ENCODE measurements around the gene WDR45.

WDR45 gene

DNA sequence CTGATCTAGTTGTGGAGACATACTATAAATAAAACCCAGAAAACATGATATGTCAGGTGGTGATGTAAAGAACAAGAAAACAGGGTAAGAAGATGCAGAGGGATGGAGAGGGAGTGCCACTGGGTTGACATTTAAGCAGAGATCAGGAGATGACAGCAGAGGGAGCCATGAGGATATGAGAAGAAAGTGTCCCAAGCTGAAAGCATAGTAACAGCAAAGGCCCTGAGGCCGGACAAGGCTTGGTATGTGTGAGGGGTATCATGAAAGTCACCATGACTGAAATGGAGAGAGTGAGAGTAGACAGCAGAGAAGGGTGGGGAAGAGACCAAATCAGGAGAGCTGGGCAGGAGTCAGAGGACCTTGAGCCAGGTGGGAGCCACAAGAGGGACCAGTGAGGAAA is 40.4 kb upstream of the WDR45 start:
- DNase-seq = no peak
- Histone ChIP-seq H3K4me1 (ENCODE audit: control insufficient read depth, insufficient read depth, low read depth, low read length) (peaks cover 5% of the 10 kb centered on the region), H3K23ac (ENCODE audit: low read length in 2 of 2) (no peak overlapping the region), H3K9ac (ENCODE audit: low read length) (no peak overlapping the region), H3K9me3 (ENCODE audit: control insufficient read depth, low read length) (no peaks in the 10 kb centered on the region), H4K8ac (ENCODE audit: low read length) (no peak overlapping the region), H3K4me3 (ENCODE audit: insufficient read depth in 1 of 2, low read depth in 1 of 2, low read length in 2 of 2) (no peak overlapping the region), H3K36me3 (ENCODE audit: control insufficient read depth in 1 of 2, insufficient read depth in 2 of 2, low read depth in 1 of 2, low read length in 2 of 2) (peaks cover 33 to 42% of the 10 kb centered on the region in 2 experiments), H3K4me2 (ENCODE audit: low read length, poor library complexity, severe bottlenecking) (no peak overlapping the region), H3K27ac (ENCODE audit: low read length, poor library complexity, severe bottlenecking) (no peak overlapping the region), H2AFZ (ENCODE audit: low read depth, low read length) (no peak overlapping the region), H4K91ac (ENCODE audit: low read length) (no peak overlapping the region), H3K14ac (ENCODE audit: low read length in 2 of 2) (no peak overlapping the region), H2BK15ac (ENCODE audit: low read depth, poor library complexity, severe bottlenecking) (no peak overlapping the region), H3K27me3 (ENCODE audit: control insufficient read depth in 1 of 2, insufficient read depth in 1 of 2, low read length in 2 of 2) (peaks cover 0 to 13% of the 10 kb centered on the region in 2 experiments), H2BK5ac (ENCODE audit: low read depth, low read length, poor library complexity, severe bottlenecking) (no peak overlapping the region), H2BK12ac (ENCODE audit: low read length in 2 of 2) (no peak overlapping the region), H3K79me1 (replicated peaks; ENCODE audit: low read length, poor library complexity, severe bottlenecking) (peaks cover 11% of the 10 kb centered on the region), H2BK120ac (ENCODE audit: low read depth, low read length) (no peak overlapping the region), H3K18ac (ENCODE audit: low read depth in 1 of 2, low read length in 2 of 2) (no peak overlapping the region), H2AK5ac (ENCODE audit: low read length, severe bottlenecking) (no peak overlapping the region), H3K4ac (ENCODE audit: low read depth in 1 of 2, low read length in 2 of 2) (no peak overlapping the region)
- WGBS = 97% methylated on average over 1 of the region's 1 CpG

- Histone ChIP-seq H2BK15ac (ENCODE audit: low read depth, poor library complexity, severe bottlenecking) (no peak overlapping the region), H3K9me3 (ENCODE audit: control insufficient read depth, low read length) (no peaks in the 10 kb centered on the region), H3K4me2 (ENCODE audit: low read length, poor library complexity, severe bottlenecking) (no peak overlapping the region), H3K23ac (ENCODE audit: low read length in 2 of 2) (no peak overlapping the region), H3K4ac (ENCODE audit: low read depth in 1 of 2, low read length in 2 of 2) (no peak overlapping the region), H3K18ac (ENCODE audit: low read depth in 1 of 2, low read length in 2 of 2) (no peak overlapping the region), H3K14ac (ENCODE audit: low read length in 2 of 2) (no peak overlapping the region), H3K27ac (ENCODE audit: low read length, poor library complexity, severe bottlenecking) (no peak overlapping the region), H3K36me3 (ENCODE audit: control insufficient read depth in 1 of 2, insufficient read depth in 2 of 2, low read depth in 1 of 2, low read length in 2 of 2) (peaks cover 44 to 58% of the 10 kb centered on the region in 2 experiments), H3K27me3 (ENCODE audit: control insufficient read depth in 1 of 2, insufficient read depth in 1 of 2, low read length in 2 of 2) (peaks cover 0 to 13% of the 10 kb centered on the region in 2 experiments), H2BK12ac (ENCODE audit: low read length in 2 of 2) (no peak overlapping the region), H3K4me3 (ENCODE audit: insufficient read depth in 1 of 2, low read depth in 1 of 2, low read length in 2 of 2) (no peak overlapping the region), H2AK5ac (ENCODE audit: low read length, severe bottlenecking) (no peak overlapping the region), H2BK5ac (ENCODE audit: low read depth, low read length, poor library complexity, severe bottlenecking) (no peak overlapping the region), H4K91ac (ENCODE audit: low read length) (no peak overlapping the region), H2AFZ (ENCODE audit: low read depth, low read length) (no peak overlapping the region), H2BK120ac (ENCODE audit: low read depth, low read length) (no peak overlapping the region), H3K9ac (ENCODE audit: low read length) (no peak overlapping the region), H4K8ac (ENCODE audit: low read length) (no peak overlapping the region), H3K79me1 (replicated peaks; ENCODE audit: low read length, poor library complexity, severe bottlenecking) (peaks cover 11% of the 10 kb centered on the region), H3K4me1 (ENCODE audit: control insufficient read depth, insufficient read depth, low read depth, low read length) (peaks cover 4% of the 10 kb centered on the region)
- no peak for DNase-seq
- WGBS = 91% methylated on average over 1 of the region's 6 CpGs
These were observed 37.9 kb upstream of the WDR45 start for GRCh38 chrX:49117581-49117980.

DNA sequence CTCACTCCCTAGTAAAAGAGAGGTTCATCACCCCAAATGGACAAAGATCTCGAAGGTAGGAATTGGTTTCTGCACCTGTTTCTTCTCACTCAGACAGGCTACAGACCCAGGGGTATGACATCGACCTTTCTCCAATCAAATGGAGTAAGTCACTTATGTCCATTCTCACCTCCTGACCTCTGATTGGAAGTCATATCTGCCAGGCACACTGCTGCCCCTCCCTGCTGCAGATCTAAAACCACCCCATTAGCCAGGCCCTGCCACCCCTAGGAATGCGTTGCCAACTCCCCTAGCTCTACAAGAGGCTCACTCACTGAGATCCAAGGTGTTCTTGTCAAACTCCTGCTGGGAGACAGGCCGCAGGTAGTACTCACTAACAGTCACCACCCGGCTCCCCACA is 37.0 kb upstream of the WDR45 start:
- WGBS = 97% methylated on average over 3 of the region's 5 CpGs
- no peaks in the 10 kb centered on the region for H3K4me1 ChIP-seq (ENCODE audit: control insufficient read depth, insufficient read depth, low read depth, low read length)
- H3K23ac ChIP-seq (ENCODE audit: low read length in 2 of 2) = no peak overlapping the region
- H3K27ac ChIP-seq (ENCODE audit: low read length, poor library complexity, severe bottlenecking) = no peak overlapping the region
- H3K4me2 ChIP-seq (ENCODE audit: low read length, poor library complexity, severe bottlenecking) = no peak overlapping the region
- peaks cover 52 to 63% of the 10 kb centered on the region in 2 experiments for H3K36me3 ChIP-seq (ENCODE audit: control insufficient read depth in 1 of 2, insufficient read depth in 2 of 2, low read depth in 1 of 2, low read length in 2 of 2)
- H2BK120ac ChIP-seq (ENCODE audit: low read depth, low read length) = no peak overlapping the region
- no peak overlapping the region for H4K8ac ChIP-seq (ENCODE audit: low read length)
- H2BK5ac ChIP-seq (ENCODE audit: low read depth, low read length, poor library complexity, severe bottlenecking) = no peak overlapping the region
- H2BK15ac ChIP-seq (ENCODE audit: low read depth, poor library complexity, severe bottlenecking) = no peak overlapping the region
- H2AFZ ChIP-seq (ENCODE audit: low read depth, low read length) = no peak overlapping the region
- H3K18ac ChIP-seq (ENCODE audit: low read depth in 1 of 2, low read length in 2 of 2) = no peak overlapping the region
- H4K91ac ChIP-seq (ENCODE audit: low read length) = no peak overlapping the region
- no peak overlapping the region for H3K4ac ChIP-seq (ENCODE audit: low read depth in 1 of 2, low read length in 2 of 2)
- H3K14ac ChIP-seq (ENCODE audit: low read length in 2 of 2) = no peak overlapping the region
- no peak overlapping the region for H2BK12ac ChIP-seq (ENCODE audit: low read length in 2 of 2)
- no peaks in the 10 kb centered on the region for H3K9me3 ChIP-seq (ENCODE audit: control insufficient read depth, low read length)
- H2AK5ac ChIP-seq (ENCODE audit: low read length, severe bottlenecking) = no peak overlapping the region
- no peak for DNase-seq
- H3K79me1 ChIP-seq (replicated peaks; ENCODE audit: low read length, poor library complexity, severe bottlenecking) = peaks cover 10% of the 10 kb centered on the region
- peaks cover 0 to 10% of the 10 kb centered on the region in 2 experiments for H3K27me3 ChIP-seq (ENCODE audit: control insufficient read depth in 1 of 2, insufficient read depth in 1 of 2, low read length in 2 of 2)
- H3K9ac ChIP-seq (ENCODE audit: low read length) = no peak overlapping the region
- no peak overlapping the region for H3K4me3 ChIP-seq (ENCODE audit: insufficient read depth in 1 of 2, low read depth in 1 of 2, low read length in 2 of 2)

DNA sequence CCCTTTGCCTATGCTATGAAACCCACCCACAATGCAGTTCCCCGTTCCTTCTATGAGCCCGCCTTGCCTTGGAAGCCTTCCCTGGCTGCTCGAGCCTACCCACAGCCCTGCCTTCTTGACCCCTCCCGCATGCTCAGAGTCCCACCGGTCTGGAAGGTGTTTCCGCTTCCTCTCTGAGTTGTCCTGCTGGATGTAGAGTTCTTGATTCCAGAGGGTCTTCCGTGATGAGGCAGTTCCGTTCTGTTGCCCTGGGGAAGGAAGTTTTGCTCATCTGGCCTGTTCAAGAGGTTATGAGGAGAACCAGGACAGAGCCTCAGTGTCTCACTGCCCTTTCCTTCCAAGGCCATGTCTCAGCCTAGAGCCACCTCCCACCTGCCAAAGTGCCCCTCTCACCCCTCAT is 36.4 kb upstream of the WDR45 start:
- Histone ChIP-seq H3K27ac (ENCODE audit: low read length, poor library complexity, severe bottlenecking) (no peak overlapping the region), H3K9ac (ENCODE audit: low read length) (no peak overlapping the region), H3K27me3 (ENCODE audit: control insufficient read depth in 1 of 2, insufficient read depth in 1 of 2, low read length in 2 of 2) (peaks cover 0 to 5% of the 10 kb centered on the region in 2 experiments), H2BK15ac (ENCODE audit: low read depth, poor library complexity, severe bottlenecking) (no peak overlapping the region), H2BK12ac (ENCODE audit: low read length in 2 of 2) (no peak overlapping the region), H2BK120ac (ENCODE audit: low read depth, low read length) (no peak overlapping the region), H3K4me1 (ENCODE audit: control insufficient read depth, insufficient read depth, low read depth, low read length) (no peaks in the 10 kb centered on the region), H3K18ac (ENCODE audit: low read depth in 1 of 2, low read length in 2 of 2) (no peak overlapping the region), H3K4me3 (ENCODE audit: insufficient read depth in 1 of 2, low read depth in 1 of 2, low read length in 2 of 2) (no peak overlapping the region), H4K91ac (ENCODE audit: low read length) (no peak overlapping the region), H2AK5ac (ENCODE audit: low read length, severe bottlenecking) (no peak overlapping the region), H3K14ac (ENCODE audit: low read length in 2 of 2) (no peak overlapping the region), H2BK5ac (ENCODE audit: low read depth, low read length, poor library complexity, severe bottlenecking) (no peak overlapping the region), H3K4ac (ENCODE audit: low read depth in 1 of 2, low read length in 2 of 2) (no peak overlapping the region), H3K36me3 (ENCODE audit: control insufficient read depth in 1 of 2, insufficient read depth in 2 of 2, low read depth in 1 of 2, low read length in 2 of 2) (peaks cover 52 to 60% of the 10 kb centered on the region in 2 experiments), H3K4me2 (ENCODE audit: low read length, poor library complexity, severe bottlenecking) (no peak overlapping the region), H2AFZ (ENCODE audit: low read depth, low read length) (no peak overlapping the region), H4K8ac (ENCODE audit: low read length) (no peak overlapping the region), H3K9me3 (ENCODE audit: control insufficient read depth, low read length) (no peaks in the 10 kb centered on the region), H3K79me1 (replicated peaks; ENCODE audit: low read length, poor library complexity, severe bottlenecking) (peaks cover 10% of the 10 kb centered on the region), H3K23ac (ENCODE audit: low read length in 2 of 2) (no peak overlapping the region)
- DNase-seq = no peak
- 87% methylated on average over 3 of the region's 8 CpGs for WGBS
